Limb (tissue), 2 donors: ENCODE data around the gene PRSS57.
"Not testable (repeated sequence)": the region's sequence is repeated elsewhere in the genome, so short reads cannot be mapped to it uniquely, and the experiment has no call there.

ENCODE experiments used
- DNase-seq, 2 donors: peaks; one replicate each; pipeline ENCODE4 v3.0.0-alpha.2; 2016; ENCODE audit errors: extremely low spot score in 2 of 2

Gene PRSS57

GRCh38 chr19:695352-695949 is at the start of gene PRSS57:
PRSS57 (minus strand) TSS chr19:695452; CDS start chr19:695430, 22 bp downstream.
- DNase-seq = no peak

GRCh38 chr19:743168-743687 is 48.0 kb upstream of the PRSS57 start:
- DNase-seq = peak; percentile 61 to 80

GRCh38 chr19:742540-743075 is 47.4 kb upstream of the PRSS57 start:
- DNase-seq = no peak

GRCh38 chr19:741506-742131 is 46.4 kb upstream of the PRSS57 start:
- DNase-seq = no peak

- DNase-seq = not testable (repeated sequence)
These were observed 45.7 kb upstream of the PRSS57 start for GRCh38 chr19:740816-741505.

- DNase-seq = no peak
These were observed 44.9 kb upstream of the PRSS57 start for GRCh38 chr19:739998-740715.

- DNase-seq = no peak
These were observed 43.4 kb upstream of the PRSS57 start for GRCh38 chr19:738509-739128.

- DNase-seq = peak in 1 of 2 donors; percentile 72
These were observed 42.4 kb upstream of the PRSS57 start for GRCh38 chr19:737591-738093.

GRCh38 chr19:736125-736524 is 40.9 kb upstream of the PRSS57 start:
- DNase-seq = no peak

GRCh38 chr19:734716-735115 is 39.5 kb upstream of the PRSS57 start:
- no peak for DNase-seq

- DNase-seq = no peak
These were observed 37.2 kb upstream of the PRSS57 start for GRCh38 chr19:732148-733069.

- no peak for DNase-seq
These were observed 35.7 kb upstream of the PRSS57 start for GRCh38 chr19:731000-731399.

GRCh38 chr19:729965-730668 is 34.9 kb upstream of the PRSS57 start:
- no peak for DNase-seq

GRCh38 chr19:729564-729963 is 34.3 kb upstream of the PRSS57 start:
- not testable (repeated sequence) for DNase-seq

- DNase-seq = peak in 1 of 2 donors; percentile 60
These were observed 32.8 kb upstream of the PRSS57 start for GRCh38 chr19:728011-728410.

- DNase-seq = peak in 1 of 2 donors; percentile 58
These were observed 32.0 kb upstream of the PRSS57 start for GRCh38 chr19:726993-727956.

GRCh38 chr19:725461-726089 is 30.3 kb upstream of the PRSS57 start:
- no peak for DNase-seq

- no peak for DNase-seq
These were observed 28.5 kb upstream of the PRSS57 start for GRCh38 chr19:723714-724113.
